ENCODE measurements around the gene TP53AIP1.

DNA sequence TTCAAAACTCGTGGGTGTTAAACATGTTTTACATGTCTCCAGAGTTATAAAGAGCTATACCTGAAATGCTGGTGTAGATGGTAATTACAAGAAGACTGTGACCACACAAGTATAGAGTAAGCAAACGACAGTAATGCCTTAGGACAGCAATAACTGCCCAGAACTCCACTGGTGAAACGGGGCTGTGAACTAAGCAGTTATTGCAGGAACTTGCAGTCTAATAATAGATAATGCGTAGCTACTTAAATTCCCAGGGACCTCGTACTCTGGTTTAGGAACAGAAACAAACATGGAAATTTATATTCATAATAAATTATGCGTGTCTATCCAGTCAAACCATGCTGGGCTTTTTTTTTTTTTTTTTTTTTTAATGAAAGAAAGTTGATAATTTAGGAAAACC, 24.9 kb upstream of the TP53AIP1 start:
- TF ChIP-seq CREB1 (CRISPR knock-in tag; IDR thresholded peaks at IDR 0.05; ENCODE audit: low read depth) (no peak), POLR2AphosphoS5 (IDR thresholded peaks at IDR 0.05; ENCODE audit: low read depth) (no peak), EZH2 (IDR thresholded peaks at IDR 0.05; ENCODE audit: low read depth, unreplicated experiment) (no peak), EZH2phosphoT487 (IDR thresholded peaks at IDR 0.05; ENCODE audit: unreplicated experiment) (no peak), ZNF114 (CRISPR knock-in tag; IDR thresholded peaks at IDR 0.05) (no peak)
- TF ChIP-seq, protein P1, sequence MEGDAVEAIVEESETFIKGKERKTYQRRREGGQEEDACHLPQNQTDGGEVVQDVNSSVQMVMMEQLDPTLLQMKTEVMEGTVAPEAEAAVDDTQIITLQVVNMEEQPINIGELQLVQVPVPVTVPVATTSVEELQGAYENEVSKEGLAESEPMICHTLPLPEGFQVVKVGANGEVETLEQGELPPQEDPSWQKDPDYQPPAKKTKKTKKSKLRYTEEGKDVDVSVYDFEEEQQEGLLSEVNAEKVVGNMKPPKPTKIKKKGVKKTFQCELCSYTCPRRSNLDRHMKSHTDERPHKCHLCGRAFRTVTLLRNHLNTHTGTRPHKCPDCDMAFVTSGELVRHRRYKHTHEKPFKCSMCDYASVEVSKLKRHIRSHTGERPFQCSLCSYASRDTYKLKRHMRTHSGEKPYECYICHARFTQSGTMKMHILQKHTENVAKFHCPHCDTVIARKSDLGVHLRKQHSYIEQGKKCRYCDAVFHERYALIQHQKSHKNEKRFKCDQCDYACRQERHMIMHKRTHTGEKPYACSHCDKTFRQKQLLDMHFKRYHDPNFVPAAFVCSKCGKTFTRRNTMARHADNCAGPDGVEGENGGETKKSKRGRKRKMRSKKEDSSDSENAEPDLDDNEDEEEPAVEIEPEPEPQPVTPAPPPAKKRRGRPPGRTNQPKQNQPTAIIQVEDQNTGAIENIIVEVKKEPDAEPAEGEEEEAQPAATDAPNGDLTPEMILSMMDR (conservative IDR thresholded peaks at IDR 0.05; ENCODE audit: low read depth in 2 of 2) = no peak
- TF ChIP-seq, protein P2, sequence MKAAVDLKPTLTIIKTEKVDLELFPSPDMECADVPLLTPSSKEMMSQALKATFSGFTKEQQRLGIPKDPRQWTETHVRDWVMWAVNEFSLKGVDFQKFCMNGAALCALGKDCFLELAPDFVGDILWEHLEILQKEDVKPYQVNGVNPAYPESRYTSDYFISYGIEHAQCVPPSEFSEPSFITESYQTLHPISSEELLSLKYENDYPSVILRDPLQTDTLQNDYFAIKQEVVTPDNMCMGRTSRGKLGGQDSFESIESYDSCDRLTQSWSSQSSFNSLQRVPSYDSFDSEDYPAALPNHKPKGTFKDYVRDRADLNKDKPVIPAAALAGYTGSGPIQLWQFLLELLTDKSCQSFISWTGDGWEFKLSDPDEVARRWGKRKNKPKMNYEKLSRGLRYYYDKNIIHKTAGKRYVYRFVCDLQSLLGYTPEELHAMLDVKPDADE (IDR thresholded peaks at IDR 0.05) = no peak
- TF ChIP-seq, protein P3, sequence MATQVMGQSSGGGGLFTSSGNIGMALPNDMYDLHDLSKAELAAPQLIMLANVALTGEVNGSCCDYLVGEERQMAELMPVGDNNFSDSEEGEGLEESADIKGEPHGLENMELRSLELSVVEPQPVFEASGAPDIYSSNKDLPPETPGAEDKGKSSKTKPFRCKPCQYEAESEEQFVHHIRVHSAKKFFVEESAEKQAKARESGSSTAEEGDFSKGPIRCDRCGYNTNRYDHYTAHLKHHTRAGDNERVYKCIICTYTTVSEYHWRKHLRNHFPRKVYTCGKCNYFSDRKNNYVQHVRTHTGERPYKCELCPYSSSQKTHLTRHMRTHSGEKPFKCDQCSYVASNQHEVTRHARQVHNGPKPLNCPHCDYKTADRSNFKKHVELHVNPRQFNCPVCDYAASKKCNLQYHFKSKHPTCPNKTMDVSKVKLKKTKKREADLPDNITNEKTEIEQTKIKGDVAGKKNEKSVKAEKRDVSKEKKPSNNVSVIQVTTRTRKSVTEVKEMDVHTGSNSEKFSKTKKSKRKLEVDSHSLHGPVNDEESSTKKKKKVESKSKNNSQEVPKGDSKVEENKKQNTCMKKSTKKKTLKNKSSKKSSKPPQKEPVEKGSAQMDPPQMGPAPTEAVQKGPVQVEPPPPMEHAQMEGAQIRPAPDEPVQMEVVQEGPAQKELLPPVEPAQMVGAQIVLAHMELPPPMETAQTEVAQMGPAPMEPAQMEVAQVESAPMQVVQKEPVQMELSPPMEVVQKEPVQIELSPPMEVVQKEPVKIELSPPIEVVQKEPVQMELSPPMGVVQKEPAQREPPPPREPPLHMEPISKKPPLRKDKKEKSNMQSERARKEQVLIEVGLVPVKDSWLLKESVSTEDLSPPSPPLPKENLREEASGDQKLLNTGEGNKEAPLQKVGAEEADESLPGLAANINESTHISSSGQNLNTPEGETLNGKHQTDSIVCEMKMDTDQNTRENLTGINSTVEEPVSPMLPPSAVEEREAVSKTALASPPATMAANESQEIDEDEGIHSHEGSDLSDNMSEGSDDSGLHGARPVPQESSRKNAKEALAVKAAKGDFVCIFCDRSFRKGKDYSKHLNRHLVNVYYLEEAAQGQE (IDR thresholded peaks at IDR 0.05; ENCODE audit: unreplicated experiment) = no peak
- TF ChIP-seq, protein P4, sequence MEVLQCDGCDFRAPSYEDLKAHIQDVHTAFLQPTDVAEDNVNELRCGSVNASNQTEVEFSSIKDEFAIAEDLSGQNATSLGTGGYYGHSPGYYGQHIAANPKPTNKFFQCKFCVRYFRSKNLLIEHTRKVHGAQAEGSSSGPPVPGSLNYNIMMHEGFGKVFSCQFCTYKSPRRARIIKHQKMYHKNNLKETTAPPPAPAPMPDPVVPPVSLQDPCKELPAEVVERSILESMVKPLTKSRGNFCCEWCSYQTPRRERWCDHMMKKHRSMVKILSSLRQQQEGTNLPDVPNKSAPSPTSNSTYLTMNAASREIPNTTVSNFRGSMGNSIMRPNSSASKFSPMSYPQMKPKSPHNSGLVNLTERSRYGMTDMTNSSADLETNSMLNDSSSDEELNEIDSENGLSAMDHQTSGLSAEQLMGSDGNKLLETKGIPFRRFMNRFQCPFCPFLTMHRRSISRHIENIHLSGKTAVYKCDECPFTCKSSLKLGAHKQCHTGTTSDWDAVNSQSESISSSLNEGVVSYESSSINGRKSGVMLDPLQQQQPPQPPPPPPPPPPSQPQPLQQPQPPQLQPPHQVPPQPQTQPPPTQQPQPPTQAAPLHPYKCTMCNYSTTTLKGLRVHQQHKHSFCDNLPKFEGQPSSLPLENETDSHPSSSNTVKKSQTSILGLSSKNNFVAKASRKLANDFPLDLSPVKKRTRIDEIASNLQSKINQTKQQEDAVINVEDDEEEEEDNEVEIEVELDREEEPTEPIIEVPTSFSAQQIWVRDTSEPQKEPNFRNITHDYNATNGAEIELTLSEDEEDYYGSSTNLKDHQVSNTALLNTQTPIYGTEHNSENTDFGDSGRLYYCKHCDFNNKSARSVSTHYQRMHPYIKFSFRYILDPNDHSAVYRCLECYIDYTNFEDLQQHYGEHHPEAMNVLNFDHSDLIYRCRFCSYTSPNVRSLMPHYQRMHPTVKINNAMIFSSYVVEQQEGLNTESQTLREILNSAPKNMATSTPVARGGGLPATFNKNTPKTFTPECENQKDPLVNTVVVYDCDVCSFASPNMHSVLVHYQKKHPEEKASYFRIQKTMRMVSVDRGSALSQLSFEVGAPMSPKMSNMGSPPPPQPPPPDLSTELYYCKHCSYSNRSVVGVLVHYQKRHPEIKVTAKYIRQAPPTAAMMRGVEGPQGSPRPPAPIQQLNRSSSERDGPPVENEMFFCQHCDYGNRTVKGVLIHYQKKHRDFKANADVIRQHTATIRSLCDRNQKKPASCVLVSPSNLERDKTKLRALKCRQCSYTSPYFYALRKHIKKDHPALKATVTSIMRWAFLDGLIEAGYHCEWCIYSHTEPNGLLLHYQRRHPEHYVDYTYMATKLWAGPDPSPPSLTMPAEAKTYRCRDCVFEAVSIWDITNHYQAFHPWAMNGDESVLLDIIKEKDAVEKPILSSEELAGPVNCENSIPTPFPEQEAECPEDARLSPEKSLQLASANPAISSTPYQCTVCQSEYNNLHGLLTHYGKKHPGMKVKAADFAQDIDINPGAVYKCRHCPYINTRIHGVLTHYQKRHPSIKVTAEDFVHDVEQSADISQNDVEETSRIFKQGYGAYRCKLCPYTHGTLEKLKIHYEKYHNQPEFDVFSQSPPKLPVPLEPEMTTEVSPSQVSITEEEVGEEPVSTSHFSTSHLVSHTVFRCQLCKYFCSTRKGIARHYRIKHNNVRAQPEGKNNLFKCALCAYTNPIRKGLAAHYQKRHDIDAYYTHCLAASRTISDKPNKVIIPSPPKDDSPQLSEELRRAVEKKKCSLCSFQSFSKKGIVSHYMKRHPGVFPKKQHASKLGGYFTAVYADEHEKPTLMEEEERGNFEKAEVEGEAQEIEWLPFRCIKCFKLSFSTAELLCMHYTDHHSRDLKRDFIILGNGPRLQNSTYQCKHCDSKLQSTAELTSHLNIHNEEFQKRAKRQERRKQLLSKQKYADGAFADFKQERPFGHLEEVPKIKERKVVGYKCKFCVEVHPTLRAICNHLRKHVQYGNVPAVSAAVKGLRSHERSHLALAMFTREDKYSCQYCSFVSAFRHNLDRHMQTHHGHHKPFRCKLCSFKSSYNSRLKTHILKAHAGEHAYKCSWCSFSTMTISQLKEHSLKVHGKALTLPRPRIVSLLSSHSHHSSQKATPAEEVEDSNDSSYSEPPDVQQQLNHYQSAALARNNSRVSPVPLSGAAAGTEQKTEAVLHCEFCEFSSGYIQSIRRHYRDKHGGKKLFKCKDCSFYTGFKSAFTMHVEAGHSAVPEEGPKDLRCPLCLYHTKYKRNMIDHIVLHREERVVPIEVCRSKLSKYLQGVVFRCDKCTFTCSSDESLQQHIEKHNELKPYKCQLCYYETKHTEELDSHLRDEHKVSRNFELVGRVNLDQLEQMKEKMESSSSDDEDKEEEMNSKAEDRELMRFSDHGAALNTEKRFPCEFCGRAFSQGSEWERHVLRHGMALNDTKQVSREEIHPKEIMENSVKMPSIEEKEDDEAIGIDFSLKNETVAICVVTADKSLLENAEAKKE (CRISPR knock-in tag; IDR thresholded peaks at IDR 0.05) = no peak

All from GM23338 (cell line).